ENCODE results near the gene ARL11.

DNA sequence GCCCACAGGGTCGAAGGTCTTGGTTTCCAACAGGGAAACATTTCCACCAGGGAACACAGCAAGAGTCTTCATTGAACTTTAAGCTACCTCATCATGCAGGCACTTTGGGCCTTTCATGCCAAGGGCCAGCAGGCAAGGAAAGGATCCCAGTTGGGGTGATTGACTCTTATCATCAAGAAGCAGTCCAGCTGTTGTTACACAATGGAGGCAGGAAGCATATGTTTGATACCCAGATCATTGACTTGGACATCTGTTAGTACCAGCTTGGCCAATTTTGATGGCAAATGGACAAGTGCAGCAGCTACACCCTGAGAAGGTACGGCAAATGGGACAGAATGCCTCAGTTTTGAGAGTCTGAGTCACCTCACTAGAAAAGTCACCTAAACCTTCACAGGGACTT is 32.1 kb upstream of the ARL11 start:
- TF ChIP-seq CTCF (conservative IDR thresholded peaks at IDR 0.05 in 1 of 2, IDR thresholded peaks at IDR 0.05 in 1 of 2; ENCODE audit: low read depth in 1 of 2, low read length in 2 of 2) (no peak), EZH2 (IDR thresholded peaks at IDR 0.05; ENCODE audit: low read length, missing control alignments) (no peak)
